ENCODE results near the gene RIOK1.

The RIOK1 gene

GRCh38 chr6:7425808-7426190 is 36.2 kb downstream of the RIOK1 start:
- no peak overlapping the region for H3K27ac ChIP-seq (ENCODE audit: low read length)
- H3F3A ChIP-seq (ENCODE audit: insufficient read depth, low read length) = no peaks in the 10 kb centered on the region
- no peaks in the 10 kb centered on the region for H3K4me1 ChIP-seq (ENCODE audit: low read length)
- H3K4me2 ChIP-seq (ENCODE audit: low read depth, low read length) = no peak overlapping the region
- no peak overlapping the region for H3K4me3 ChIP-seq (ENCODE audit: low read length)
- H3K9me2 ChIP-seq (replicated peaks; ENCODE audit: insufficient read depth, low read length) = no peaks in the 10 kb centered on the region
- no peak overlapping the region for H2AFZ ChIP-seq (ENCODE audit: low read length)
- TF ChIP-seq EZH2 (optimal IDR thresholded peaks at IDR 0.05; ENCODE audit: low read depth, low read length) (no peak), EZH2phosphoT487 (IDR thresholded peaks at IDR 0.05; ENCODE audit: low read length) (no peak), CTCF (IDR thresholded peaks at IDR 0.05; ENCODE audit: low read length) (no peak)
- no peaks in the 10 kb centered on the region for H3K9me3 ChIP-seq (replicated peaks; ENCODE audit: insufficient read depth, low read length)
- no peaks in the 10 kb centered on the region for H3K79me2 ChIP-seq (ENCODE audit: low read length)
- H3K9ac ChIP-seq (ENCODE audit: low read length) = no peak overlapping the region
- no peaks in the 10 kb centered on the region for H3K27me3 ChIP-seq (replicated peaks; ENCODE audit: insufficient read depth, low read length)
- no peaks in the 10 kb centered on the region for H3K36me3 ChIP-seq (replicated peaks; ENCODE audit: insufficient read depth, low read length)
- H4K20me1 ChIP-seq (ENCODE audit: insufficient read depth, low read length) = no peaks in the 10 kb centered on the region
- DNase-seq = no peak

GRCh38 chr6:7426447-7427169 is 37.0 kb downstream of the RIOK1 start:
- no peak overlapping the region for H3K4me2 ChIP-seq (ENCODE audit: low read depth, low read length)
- no peaks in the 10 kb centered on the region for H3K27me3 ChIP-seq (replicated peaks; ENCODE audit: insufficient read depth, low read length)
- no peaks in the 10 kb centered on the region for H4K20me1 ChIP-seq (ENCODE audit: insufficient read depth, low read length)
- TF ChIP-seq EZH2 (optimal IDR thresholded peaks at IDR 0.05; ENCODE audit: low read depth, low read length) = no peak
- no peak for TF ChIP-seq EZH2phosphoT487 (IDR thresholded peaks at IDR 0.05; ENCODE audit: low read length)
- TF ChIP-seq CTCF (IDR thresholded peaks at IDR 0.05; ENCODE audit: low read length) = no peak
- H3F3A ChIP-seq (ENCODE audit: insufficient read depth, low read length) = no peaks in the 10 kb centered on the region
- H3K27ac ChIP-seq (ENCODE audit: low read length) = no peak overlapping the region
- no peaks in the 10 kb centered on the region for H3K9me3 ChIP-seq (replicated peaks; ENCODE audit: insufficient read depth, low read length)
- no peaks in the 10 kb centered on the region for H3K9me2 ChIP-seq (replicated peaks; ENCODE audit: insufficient read depth, low read length)
- H3K9ac ChIP-seq (ENCODE audit: low read length) = no peak overlapping the region
- H3K36me3 ChIP-seq (replicated peaks; ENCODE audit: insufficient read depth, low read length) = no peaks in the 10 kb centered on the region
- H3K4me3 ChIP-seq (ENCODE audit: low read length) = no peak overlapping the region
- H3K79me2 ChIP-seq (ENCODE audit: low read length) = no peaks in the 10 kb centered on the region
- no peak for DNase-seq
- H2AFZ ChIP-seq (ENCODE audit: low read length) = no peak overlapping the region
- H3K4me1 ChIP-seq (ENCODE audit: low read length) = no peaks in the 10 kb centered on the region

GRCh38 chr6:7431313-7431673 is 41.7 kb downstream of the RIOK1 start:
- Histone ChIP-seq H3K4me2 (ENCODE audit: low read depth, low read length) (no peak overlapping the region), H2AFZ (ENCODE audit: low read length) (no peak overlapping the region), H3K27ac (ENCODE audit: low read length) (no peak overlapping the region), H3K79me2 (ENCODE audit: low read length) (no peaks in the 10 kb centered on the region), H3K4me3 (ENCODE audit: low read length) (no peak overlapping the region), H3K9me3 (replicated peaks; ENCODE audit: insufficient read depth, low read length) (no peaks in the 10 kb centered on the region), H3K27me3 (replicated peaks; ENCODE audit: insufficient read depth, low read length) (no peaks in the 10 kb centered on the region), H4K20me1 (ENCODE audit: insufficient read depth, low read length) (no peaks in the 10 kb centered on the region), H3F3A (ENCODE audit: insufficient read depth, low read length) (no peaks in the 10 kb centered on the region), H3K36me3 (replicated peaks; ENCODE audit: insufficient read depth, low read length) (no peaks in the 10 kb centered on the region), H3K9ac (ENCODE audit: low read length) (no peak overlapping the region), H3K4me1 (ENCODE audit: low read length) (no peaks in the 10 kb centered on the region), H3K9me2 (replicated peaks; ENCODE audit: insufficient read depth, low read length) (no peaks in the 10 kb centered on the region)
- DNase-seq = no peak
- no peak for TF ChIP-seq EZH2 (optimal IDR thresholded peaks at IDR 0.05; ENCODE audit: low read depth, low read length)

GRCh38 chr6:7431674-7432390 is 42.2 kb downstream of the RIOK1 start:
- Histone ChIP-seq H3K9ac (ENCODE audit: low read length) (no peak overlapping the region), H4K20me1 (ENCODE audit: insufficient read depth, low read length) (no peaks in the 10 kb centered on the region), H3K79me2 (ENCODE audit: low read length) (no peaks in the 10 kb centered on the region), H3K27me3 (replicated peaks; ENCODE audit: insufficient read depth, low read length) (no peaks in the 10 kb centered on the region), H3K9me3 (replicated peaks; ENCODE audit: insufficient read depth, low read length) (no peaks in the 10 kb centered on the region), H3K4me3 (ENCODE audit: low read length) (no peak overlapping the region), H3K27ac (ENCODE audit: low read length) (no peak overlapping the region), H3K4me1 (ENCODE audit: low read length) (no peaks in the 10 kb centered on the region), H3K9me2 (replicated peaks; ENCODE audit: insufficient read depth, low read length) (no peaks in the 10 kb centered on the region), H2AFZ (ENCODE audit: low read length) (no peak overlapping the region), H3K36me3 (replicated peaks; ENCODE audit: insufficient read depth, low read length) (no peaks in the 10 kb centered on the region), H3F3A (ENCODE audit: insufficient read depth, low read length) (no peaks in the 10 kb centered on the region), H3K4me2 (ENCODE audit: low read depth, low read length) (no peak overlapping the region)
- no peak for DNase-seq
- TF ChIP-seq CTCF (IDR thresholded peaks at IDR 0.05; ENCODE audit: low read length) (no peak), EZH2phosphoT487 (IDR thresholded peaks at IDR 0.05; ENCODE audit: low read length) (no peak), EZH2 (optimal IDR thresholded peaks at IDR 0.05; ENCODE audit: low read depth, low read length) (no peak)

Data from MM.1S (cell line).